RCC 7860 (cell line): Measurements from ENCODE around the gene RPL10.

Source experiments
- DNase-seq: peaks from one replicate; pipeline ENCODE4 v3.0.0-alpha.2; 2015; ENCODE audit warnings: low spot score
- FAIRE-seq: peaks from 2 replicates; lab custom pipeline; 2012; peaks lifted over from hg19 to GRCh38; lab: Jason Lieb, UNC

The RPL10 gene

DNA sequence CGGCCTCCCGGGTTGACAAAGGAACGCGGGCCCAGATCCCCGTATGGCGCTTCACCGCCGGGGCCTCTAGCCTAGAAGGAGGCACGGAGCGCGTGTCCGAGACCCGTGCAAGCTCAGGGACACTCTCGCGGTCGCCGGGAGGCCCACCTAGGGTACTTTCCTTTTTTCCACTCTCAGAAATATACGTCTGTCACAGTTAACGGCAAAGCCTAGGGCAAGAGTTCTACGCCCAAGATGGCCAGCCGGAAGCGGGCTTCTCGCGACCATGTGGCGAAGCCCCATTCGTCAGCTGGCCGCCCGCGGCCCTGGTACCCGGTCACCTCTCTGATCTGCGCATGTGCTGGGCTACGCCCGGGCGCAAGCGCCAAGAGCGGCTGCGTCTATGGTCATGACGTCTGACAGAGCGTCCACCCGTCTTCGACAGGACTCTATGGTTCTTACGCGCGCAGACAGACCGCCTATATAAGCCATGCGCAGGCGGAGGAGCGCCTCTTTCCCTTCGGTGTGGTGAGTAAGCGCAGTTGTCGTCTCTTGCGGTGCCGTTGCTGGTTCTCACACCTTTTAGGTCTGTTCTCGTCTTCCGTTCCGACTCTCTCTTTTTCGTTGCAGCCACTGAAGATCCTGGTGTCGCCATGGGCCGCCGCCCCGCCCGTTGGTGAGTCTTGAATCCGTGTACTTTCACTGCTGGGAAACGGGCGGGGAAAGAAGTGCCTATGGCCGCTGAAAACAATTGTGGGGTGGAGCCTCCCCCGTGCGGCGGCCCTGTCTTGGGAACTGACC lies at the start of gene RPL10:
TSS of gene RPL10 (plus strand) at position 490 of the 780 bp plus-strand sequence. CDS start at position 633, 143 bp downstream.
- FAIRE-seq (peak; percentile 85), DNase-seq (peak; percentile 97)

DNA sequence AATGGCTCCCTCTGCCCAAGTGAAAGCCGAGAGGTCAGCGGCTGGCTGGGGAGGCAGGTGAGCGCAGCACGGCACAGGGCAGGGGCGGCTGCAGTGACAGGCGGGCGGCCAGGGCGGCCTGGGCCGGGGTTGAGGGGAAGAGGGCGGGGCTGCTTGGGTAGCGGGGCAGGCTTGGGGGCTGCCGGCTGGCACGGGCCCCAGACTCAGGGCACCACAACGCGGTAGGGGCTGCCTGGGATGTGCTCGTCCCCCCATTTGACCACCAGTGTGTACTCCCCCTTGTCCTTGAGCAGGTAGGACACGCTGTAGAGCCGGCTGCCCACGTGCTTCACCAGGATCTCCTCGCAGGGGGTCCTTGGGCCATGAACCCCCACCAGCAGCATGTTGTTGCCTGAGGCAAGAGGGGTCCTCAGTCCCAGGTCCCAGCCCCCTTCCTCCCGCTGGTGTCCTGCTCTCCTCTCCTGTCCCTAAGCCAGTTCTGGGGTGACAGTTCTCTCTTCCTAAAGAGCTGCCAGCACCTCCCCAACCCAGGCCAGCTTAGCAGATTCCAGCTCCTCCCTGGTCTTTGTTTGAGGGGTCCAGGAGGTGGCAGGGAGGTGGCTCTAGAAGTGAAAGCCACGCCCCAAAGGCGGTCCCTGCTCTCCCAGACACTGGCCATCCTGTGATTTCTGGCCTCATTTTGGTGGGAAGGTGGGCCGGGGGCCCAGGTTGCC lies 49.4 kb upstream of the RPL10 start:
- DNase-seq (no peak), FAIRE-seq (no peak)

DNA sequence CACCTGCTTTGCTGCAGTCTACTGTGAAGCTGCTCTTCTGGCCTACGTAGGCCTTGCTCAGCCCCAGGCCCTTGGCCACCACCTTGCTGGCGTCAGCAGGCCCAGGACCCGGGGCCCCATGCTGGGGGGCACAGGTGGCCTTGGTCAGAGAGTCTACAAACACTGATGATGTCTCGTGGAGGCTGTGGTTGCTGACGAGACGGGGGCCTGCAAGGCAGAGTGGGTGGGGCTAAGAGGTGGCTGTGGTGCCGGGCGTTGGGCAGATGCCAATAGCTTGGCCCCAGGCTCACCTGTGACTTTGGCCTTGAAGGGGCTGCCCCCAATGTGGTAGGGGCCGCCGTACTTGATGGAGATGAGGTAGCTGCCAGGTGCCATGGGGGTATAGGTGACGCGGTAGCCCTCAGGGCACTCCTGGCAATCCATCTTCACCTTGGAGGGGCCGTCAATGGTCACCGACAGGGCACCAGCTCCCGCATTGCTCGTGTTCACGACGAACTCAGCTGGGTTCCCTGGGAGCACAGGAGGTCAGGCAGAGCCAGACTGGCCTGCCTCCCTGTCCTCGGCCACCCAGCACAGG lies 48.7 kb upstream of the RPL10 start:
- FAIRE-seq, result no peak
- no peak for DNase-seq

DNA sequence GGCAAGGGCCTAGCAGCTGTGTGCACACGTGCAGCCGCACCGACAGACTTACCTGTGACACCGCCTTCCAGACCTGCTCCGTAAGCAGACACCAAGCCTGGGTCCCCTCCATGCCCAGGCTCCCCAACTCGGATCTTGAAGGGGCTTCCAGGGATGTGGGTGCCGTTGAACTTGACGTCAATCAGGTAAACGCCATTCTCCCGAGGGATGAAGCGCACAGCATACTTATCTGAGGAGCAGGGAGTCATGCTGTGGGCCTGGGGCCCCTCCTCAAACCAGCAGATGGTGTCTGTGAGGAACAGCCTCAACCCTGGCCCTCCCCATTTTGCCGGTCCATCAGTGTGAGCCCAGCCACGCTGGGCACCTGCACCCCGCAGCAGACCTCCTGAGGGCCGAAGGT lies 48.2 kb upstream of the RPL10 start:
- no peak for DNase-seq
- FAIRE-seq, result no peak

DNA sequence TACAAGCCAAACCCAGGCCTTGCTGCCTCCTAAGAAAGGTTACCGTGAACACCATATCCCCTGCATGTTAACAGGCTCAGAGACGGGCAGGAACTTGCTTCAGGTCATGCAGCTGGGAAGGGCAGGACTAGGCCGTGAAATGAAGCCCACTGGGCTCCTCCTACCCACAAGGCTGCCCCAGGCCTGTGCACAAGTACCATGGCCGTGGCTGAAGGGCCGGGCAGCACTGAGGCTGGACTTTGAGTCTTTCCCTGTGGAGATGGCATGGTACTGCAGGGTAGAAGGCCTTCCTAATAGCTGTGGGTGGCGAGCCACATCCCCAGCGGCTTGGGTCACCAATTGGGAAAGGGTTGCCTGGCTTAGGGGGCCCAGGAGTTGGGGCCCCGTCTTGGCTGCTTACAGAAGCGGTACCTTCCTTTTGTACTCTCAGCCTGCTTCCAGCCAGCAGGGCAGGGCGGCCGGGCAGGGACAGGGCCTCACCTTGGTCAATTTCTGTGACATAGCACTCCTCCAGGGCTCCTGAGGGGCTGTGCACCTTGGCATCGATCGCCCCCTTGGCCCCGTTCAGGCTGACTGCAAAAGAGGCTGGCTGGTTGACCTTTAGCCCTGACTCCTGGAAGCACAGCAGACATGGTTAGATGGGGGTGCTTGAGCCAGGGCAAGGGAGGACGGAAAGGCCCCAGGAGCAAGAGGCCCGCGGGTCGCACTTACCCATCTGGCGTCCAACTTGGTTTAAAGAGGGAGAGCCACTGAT lies 47.6 kb upstream of the RPL10 start:
- no peak for DNase-seq

DNA sequence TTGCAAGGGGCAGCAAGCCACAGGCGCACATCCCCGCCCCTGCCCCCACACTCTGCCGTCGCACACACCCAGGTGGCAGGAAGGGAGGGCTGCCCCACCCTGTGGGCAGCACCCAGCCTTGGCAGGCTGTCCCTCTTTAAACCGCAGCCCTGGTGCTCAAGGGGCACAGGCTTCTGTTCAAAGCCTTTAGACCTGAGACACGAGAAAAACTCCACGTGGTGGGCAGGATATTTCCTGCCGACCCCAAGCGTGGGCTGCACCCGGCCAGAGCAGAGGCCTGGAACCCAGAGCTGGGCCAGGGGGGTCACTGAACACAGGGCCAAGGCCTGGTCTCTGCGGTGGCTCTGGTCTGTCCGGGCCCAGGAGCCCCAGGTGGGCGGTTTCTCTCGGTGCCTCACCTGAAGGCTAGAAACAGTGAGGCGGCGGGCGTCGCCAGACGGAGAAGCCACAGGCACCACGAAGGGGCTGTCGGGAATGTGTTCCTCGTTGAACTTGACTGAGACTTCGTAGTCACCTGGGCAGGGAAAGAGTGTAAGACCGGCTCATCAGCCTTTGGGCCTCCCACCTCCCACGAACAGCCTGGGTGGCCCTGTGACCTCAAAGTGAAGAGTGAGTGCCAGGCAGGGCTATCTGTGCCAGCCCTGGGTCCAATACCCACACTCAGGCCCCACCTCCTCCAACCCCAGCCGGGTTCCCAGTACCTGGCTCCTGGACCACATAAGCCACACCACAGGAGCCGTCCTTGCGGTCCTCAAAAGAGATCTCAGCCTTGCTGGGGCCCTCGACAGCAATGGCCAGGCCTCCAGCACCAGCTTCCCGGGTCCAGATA lies 46.8 kb upstream of the RPL10 start:
- DNase-seq (no peak), FAIRE-seq (no peak)

More for the DNA sequence above, 47.6 kb upstream of the RPL10 start:
- no peak for FAIRE-seq

DNA sequence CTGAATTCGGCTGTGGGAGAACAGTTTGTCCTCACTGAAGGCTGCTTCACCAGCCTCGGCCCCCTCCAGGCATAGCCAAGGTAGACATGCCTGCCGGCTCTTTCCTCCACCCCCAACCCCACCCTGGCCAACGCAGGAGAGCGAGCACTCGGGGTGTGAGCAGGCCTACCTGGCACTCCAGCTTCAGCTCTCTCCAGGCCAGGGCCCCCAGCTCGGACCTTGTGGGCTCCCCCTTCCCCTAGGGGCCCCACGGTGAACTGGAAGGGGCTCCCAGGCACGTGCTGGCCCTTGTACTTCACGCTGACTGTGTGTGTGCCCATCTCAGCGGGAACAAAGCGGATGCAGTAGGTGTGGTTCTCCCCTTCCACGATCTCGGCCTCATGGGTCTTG lies 46.2 kb upstream of the RPL10 start:
- no peak for DNase-seq
- FAIRE-seq, result no peak

DNA sequence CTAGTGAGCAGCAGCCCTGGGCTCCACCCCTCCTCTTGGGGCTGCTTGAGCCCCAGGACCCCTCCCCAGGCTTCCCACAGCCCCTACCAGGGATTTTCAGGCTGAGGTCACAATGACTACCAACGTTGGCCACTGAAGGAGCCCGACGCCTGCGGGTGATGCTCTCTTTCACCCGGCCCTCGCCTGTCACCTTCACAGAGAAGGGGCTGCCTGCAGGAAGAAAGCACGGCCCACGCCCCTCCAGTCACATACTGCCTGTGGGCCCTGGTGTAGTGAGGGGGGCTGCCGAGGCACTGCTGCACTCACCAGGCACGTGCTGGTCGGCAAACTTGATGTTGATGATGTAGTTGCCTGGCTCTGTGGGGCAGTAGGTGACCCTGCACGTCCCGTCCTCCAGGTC lies 45.7 kb upstream of the RPL10 start:
- no peak for FAIRE-seq
- no peak for DNase-seq

DNA sequence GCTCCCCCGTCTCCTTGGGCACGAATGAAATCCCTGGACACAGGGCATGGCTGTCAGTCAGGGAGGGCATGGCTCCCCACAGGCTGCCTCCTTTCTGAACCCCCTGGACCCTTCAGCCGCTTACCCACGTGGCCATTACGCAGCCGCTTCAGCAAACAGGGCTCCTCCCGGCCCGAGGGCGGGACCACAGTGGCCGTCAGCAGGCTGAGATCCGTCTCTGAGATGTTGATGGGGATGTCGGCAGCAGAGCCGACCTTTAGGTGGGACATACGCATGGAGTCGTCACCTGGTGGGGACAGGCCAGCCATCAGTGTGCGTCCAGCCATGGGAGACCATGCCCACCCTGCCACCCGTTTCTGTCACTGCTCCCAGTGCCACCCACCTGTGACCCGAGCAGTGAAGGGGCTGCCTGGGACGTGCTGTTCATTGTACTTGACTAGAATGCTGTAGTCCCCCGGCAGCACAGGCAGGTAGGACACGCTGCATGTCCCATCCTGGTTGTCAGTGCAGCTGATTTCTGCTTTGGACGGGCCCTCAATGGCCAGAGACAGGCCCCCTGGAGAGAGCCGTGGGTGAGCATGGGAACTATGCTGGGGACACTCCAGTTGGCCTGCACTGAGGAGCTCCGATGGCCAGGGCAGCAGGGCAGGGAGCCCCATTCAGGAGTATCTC lies 44.9 kb upstream of the RPL10 start:
- FAIRE-seq, result no peak
- no peak for DNase-seq

DNA sequence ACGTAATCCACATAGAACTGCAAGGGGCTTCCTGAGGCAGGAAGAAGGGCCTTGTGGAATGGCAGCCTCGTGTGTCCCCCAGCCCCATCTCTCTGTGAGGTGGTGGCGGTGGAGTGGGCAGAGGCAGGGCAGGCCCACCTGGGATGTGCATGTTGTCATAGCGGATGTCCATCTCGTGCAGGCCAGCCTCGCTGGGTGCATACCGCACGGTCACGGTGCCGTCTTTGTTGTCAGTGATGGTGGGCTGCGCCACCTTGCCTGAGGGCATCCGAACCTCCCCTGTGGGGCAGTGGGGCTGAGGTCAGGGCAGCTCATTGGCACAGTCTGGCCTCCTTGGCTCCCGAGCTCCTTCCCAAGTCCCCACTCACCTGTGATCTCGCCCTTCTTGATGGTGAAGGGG lies 44.2 kb upstream of the RPL10 start:
- DNase-seq (no peak), FAIRE-seq (no peak)

DNA sequence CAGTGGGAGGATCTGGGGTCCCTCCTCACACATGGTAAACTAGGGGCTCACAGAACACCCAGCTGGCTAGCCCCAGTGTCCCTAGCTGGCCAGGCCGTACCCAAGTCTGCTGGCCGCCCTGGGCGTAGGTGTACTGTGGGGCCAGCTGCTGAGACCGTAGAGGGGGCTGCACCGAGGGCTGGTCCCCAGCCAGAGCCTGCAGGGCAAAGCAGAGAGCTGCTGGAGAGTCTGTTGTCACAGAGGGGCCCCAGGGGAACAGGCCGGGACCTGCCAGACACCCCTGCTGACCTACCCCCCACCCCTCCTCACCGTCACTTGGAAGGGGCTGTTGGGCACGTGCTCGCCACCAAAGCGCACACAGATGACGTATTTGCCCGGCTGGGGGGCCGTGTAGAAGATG lies 43.7 kb upstream of the RPL10 start:
- DNase-seq (no peak), FAIRE-seq (no peak)

DNA sequence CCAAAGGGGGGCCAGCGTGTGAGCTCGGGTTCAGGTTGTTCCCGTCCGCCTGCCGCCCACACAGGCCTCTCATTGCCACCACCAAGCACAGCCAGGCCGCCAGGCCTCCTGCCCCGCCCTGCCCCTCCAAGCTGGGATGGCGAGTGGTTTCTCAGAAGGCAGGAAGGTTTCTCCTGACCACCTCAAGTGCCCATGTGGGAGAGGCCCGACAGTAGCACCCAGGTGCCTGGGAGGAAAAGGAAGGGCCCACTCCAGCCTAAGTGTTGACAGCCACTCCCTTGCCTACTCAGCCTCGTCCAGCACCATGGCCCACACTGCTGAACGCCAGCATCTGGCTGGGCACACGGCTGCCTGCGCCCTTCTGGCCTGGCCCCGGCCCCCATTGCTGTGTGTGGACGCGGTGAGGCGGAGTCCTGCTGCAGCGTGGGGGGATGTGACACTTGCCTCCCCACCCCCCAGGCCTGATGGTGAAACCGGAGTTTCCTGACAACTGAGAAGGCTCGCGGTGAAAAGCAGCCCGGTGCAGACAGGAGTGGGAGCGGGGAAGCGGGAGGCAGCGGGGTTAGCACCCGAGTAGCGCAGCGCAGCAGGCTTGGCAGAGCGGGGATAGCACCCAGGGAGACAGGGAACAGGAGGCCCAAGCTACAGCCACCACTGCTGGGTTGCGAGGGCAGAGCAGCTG lies 42.9 kb upstream of the RPL10 start:
- FAIRE-seq, result no peak
- DNase-seq, result no peak

DNA sequence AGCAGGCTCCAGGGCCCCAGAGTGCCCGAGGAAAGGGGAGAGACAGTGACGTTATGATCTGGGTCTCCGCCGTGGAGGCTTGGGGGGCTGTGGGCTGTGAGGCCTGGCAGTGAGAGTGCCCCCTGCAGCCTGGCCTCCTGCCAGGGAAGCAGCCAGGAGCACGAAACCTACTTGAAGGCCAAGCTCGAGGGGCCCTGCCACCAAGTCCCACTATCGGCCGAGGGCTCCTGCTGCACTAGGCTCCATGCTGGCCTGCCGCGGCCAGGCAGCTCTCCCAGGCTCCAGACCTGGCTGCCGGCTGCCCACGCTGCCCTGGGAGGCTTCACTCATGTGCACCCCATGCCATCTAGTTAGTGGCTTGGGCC lies 42.4 kb upstream of the RPL10 start:
- DNase-seq (no peak), FAIRE-seq (no peak)

DNA sequence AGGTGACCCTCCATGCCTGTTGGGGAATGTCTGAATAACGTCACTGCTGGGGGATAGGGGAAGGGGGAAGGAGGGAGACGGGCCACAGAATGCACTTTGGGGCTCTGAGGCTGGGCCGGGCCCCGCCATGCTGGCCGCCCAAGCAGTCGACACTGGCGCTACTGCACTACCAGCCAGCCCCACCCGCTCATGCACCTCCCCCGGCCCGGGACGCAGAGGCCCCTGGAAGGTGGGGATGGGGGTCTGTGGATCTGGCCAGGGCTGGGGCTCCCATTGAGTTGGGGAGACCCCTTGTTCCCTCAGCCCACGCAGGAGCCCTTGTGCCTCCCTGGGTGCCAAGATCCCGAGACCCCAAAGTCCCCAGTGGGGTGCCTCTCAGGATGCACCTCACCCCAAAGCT lies 41.6 kb upstream of the RPL10 start:
- no peak for FAIRE-seq
- DNase-seq, result no peak

DNA sequence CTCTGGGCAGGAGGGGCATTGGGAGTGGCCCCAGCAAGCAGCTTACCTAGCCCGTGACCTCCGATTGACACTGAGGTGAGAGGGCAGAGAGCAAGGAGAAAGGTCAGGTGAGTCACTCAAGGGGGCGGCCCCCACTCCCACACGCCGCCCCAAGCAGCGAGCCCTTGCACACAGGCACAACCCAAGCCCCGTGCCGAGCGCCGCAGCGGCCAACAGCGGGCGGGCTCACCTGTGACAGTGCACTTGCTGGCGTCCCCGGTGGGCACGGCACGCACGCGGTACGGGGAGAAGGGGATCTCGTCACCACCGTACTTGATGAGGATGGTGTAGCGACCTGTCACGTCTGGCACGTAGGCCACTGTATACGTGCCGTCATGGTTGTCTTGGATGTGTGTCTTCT lies 41.0 kb upstream of the RPL10 start:
- FAIRE-seq (no peak), DNase-seq (no peak)

DNA sequence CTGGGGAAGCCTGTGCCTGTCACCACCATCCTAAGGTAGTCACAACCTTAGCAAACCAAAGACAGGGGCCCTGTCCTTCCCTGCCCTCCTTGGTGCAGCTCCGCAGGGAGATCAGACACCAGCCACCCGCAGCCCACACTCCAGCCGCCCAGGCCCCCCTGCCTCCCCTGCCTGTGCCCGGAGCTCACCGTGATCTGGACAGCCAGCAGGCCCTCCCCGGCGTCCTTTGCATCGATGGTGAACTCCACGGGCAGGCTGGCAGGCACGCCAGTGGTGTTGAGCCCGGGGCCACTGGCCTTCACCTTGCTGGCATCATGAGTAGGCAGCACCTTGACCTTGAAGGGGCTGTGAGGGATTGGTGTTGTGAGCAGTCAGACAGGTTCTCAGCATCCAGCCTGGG lies 40.2 kb upstream of the RPL10 start:
- no peak for FAIRE-seq

DNA sequence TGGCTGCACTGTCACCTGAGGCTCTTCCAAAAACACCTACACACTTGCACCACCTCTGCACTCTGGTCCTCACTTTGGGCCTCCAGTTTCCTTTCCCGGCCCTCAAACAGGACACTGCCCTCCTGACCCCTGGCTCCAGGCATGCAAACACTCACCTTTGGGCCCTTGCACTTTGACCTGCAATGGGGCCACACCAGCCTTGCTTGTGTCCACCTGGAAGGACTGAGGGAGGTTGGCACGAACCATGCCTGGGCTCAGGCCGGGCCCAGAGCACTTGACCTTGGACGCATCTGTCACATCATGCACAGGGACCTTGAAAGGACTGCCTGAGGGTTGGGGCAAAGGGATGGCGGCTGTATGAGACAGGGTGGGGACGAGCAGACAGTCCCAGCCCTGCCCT lies 39.3 kb upstream of the RPL10 start:
- DNase-seq (no peak), FAIRE-seq (no peak)

More for the DNA sequence above, 40.2 kb upstream of the RPL10 start:
- DNase-seq, result no peak

DNA sequence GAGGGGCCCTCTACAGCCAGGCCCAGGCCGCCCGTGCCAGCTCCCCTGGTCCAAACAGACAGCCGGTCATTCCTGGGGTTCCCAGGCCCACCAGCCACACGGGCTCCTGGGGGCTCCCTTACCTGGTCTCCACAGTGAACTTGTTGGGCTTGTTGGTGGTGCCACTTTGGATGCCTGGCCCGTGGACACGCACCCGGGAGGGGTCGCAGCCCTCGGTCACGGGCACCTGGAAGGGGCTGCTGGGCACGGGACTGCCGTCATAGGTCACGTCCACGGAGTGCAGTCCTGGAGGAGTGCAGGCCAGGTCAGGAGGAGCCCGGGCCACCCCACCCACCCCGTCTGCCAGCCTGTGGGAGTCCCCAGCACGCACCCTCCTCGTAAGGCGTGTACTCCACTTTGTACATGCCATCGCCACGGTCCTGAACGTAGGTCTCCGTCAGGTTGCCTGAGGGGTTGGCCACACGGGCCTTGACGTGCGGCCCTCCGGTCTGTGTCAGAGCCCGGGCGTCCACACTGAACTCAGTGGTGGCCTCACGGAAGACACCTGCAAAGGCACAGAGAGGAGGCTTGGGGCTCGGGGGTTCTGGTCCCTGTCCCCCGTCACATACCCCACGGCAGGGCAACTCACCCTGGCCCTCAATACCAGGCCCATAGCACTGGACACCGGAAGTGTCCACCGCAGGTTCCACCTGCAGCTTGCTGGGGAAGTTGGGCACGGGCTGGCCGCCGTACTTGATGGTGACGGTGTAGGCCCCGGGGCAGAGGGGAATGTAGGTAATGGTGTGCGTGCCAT lies 38.6 kb upstream of the RPL10 start:
- no peak for FAIRE-seq
- no peak for DNase-seq
